GM18502 (cell line): ENCODE results near the gene SPR.

Experiments
- ATAC-seq: cut with Tn5 transposase; IDR thresholded peaks from one replicate; pipeline ENCODE4 v1.9.1; 2021; ENCODE audit warnings: mild to moderate bottlenecking; ENCODE audit not compliant: unreplicated experiment, poor library complexity

SPR gene

DNA sequence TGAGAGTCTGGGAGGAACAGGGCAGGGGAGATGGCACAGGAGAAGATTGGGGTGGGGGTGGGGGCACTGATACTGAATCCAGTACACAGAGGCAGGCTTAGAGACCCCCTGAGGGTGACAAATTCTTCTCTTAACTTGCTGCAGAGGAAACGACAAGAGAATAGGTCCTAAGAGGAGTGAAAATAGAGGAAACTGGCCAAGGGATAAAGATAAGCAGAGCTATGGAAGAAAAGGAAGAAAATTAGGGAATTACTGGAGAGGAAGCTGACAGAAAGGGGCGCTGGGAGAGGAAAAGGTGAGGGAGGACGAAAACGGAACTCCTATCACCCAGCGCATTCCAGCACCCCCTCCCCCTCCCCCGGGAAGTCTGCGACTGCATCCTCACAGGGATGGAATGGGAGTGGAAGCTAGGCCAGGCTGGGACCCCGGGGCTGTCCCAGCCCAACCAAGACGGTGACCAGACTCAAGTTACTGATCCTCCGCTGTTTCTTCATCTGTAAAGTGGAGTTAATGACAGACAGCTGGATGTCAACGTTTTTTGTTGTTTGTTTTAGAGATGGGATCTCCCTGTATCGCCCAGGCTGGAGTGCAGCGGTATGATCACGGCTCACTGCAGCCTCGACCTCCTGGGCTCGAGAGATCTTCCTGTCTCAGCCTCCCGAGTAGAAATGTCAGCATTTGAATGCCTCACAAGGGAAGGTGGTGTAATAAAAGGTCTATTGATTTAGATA, 27.5 kb downstream of the SPR start:
- ATAC-seq, result no peak

DNA sequence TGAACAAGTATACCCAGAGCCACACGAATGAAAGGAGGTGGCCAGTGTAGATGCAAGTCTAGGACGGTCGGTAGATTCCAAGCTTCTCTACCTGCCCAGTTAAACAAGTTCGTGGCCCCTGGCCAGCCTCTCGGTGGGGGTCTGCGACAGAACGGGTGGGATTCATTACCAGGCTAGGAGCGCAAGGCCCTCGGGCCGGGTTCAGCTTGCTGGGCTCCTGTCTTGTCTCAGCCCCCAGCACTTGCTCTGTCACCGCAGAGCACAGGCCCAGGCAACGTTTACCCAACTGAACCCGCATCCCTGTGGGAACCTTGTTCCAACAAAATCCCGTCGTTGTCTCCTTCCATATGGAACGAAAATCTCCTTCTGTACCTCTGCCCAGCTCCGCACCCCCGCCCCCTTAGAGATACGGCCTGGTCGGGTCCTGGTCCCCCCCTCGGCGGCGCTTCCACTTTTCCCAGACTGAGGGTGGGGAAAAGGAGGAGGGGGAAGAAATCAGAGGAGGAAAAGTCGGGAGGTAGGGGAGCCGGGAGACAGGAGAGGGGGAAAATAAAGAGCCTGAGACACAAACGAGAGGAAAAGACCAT, 28.2 kb downstream of the SPR start:
- no peak for ATAC-seq

DNA sequence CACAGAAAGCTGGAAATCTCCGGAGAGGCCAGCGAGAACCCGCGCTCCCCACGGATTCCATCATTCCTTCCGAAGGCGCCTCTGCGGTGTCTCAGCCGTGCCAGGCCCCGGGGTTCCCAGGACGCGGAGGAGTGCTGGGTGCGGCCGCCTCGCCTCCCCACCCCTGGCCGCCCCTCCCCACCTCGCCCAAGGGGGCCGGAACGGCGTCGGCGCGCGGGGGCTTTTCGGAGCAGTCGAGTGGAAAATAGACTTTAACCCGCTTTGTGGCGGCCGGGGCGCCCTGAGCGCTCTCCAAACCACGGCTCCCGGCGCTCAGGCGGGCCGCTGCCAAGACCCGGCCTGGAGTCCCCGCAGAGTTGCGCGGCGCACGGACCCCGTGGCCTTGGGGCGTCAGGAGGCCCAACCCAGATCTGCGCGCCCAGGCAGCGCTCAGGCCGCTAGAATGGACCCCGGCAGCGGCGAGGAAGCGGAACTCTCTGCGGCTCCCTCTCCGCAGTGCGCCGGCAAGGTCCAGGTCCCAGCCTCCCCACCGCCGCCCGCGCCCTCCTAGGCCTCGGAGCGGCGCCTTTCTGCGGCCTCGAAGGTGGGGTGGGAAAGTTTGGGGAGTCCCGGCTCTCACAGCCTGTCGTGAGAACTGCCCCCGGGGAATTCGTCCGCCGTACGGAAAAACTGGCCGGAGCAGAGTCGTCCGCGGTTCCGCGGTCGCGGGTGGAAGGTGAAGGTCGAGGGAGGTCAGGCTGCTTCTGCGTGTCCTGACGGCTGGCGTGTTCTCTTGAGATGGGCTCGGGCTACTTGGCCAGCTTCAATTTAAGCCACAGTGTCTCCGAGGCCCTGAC, 28.9 kb downstream of the SPR start:
- ATAC-seq, result peak; percentile 46

DNA sequence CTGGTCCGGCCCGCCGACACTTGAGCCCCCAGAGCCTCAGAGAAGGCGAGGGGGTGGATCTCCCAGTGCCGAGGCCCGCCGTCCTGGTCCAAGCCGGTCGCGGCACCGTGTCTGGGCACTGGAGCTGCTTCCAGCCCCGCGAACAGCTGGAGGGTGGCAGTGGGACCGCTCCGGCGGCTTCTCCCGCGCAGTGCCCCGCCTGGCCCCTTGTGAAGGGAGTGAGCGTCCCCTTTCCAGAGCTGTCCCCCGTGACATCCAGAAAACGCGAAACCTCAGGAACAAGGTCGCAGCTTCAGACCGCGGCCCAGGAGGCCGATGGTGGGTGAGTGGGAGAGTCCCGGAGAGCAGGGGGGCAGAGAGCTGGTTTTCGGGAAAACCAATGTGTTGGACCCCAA, 29.5 kb downstream of the SPR start:
- no peak for ATAC-seq

DNA sequence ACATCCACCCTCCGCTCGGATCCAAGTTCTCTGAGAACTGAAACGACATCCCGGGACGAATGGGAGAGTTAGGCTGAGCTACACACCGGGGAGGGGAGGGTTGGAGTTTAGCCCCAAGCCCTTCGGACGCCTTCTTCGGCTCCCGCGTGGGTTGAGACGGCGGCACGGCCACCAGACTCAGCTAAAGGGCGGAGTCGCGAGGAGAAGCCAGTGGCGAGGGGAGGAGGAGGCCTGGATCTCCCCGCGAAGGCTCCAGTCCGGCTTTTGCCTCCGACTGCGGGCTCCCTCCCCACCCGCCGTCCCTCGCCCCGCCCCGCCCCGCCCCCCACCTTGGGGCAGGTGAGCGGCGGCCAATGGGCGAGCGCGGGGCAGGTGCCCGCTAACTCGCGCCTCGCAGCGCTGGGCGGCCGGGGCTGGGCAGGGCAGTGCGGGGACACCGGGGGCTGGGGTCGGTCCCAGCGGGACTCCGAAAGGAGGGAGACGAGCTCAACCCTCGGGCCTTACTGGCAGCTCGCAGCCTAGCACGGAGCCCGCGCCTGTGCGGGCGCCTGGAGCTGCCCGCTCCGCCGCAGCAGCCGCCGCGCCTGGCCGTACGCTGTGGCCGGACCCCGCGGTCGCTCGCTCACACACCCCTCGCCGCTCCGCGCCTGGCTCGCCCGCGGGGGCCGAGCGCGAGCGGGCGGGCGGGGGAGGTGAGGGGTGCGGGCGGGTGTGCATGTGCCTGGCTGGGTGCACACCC, 30.1 kb downstream of the SPR start, which contains the start of gene EMX1:
TSS of gene EMX1 (plus strand) at position 382 of the 739 bp plus-strand sequence. CDS start at position 716, 334 bp downstream.
- ATAC-seq, result peak; percentile 46

DNA sequence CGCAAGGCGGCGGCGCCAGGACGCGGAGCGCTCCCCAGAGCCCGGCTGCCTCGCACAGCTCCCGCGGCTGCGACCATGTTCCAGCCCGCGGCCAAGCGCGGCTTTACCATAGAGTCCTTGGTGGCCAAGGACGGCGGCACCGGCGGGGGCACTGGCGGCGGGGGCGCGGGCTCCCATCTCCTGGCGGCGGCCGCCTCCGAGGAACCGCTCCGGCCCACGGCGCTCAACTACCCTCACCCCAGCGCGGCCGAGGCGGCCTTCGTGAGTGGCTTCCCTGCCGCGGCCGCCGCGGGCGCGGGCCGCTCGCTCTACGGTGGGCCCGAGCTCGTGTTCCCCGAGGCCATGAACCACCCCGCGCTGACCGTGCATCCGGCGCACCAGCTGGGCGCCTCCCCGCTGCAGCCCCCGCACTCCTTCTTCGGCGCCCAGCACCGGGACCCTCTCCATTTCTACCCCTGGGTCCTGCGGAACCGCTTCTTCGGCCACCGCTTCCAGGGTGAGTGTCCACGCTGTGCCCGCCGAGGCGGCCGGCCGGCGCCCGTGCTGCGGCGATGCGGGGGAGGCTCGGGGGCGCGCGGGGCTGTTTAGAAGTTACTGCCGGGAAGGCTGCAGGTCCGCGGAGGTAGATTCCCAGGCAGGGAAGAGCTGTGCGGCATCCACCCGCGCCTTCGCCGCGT, 30.8 kb downstream of the SPR start:
- peak; percentile 24 for ATAC-seq

DNA sequence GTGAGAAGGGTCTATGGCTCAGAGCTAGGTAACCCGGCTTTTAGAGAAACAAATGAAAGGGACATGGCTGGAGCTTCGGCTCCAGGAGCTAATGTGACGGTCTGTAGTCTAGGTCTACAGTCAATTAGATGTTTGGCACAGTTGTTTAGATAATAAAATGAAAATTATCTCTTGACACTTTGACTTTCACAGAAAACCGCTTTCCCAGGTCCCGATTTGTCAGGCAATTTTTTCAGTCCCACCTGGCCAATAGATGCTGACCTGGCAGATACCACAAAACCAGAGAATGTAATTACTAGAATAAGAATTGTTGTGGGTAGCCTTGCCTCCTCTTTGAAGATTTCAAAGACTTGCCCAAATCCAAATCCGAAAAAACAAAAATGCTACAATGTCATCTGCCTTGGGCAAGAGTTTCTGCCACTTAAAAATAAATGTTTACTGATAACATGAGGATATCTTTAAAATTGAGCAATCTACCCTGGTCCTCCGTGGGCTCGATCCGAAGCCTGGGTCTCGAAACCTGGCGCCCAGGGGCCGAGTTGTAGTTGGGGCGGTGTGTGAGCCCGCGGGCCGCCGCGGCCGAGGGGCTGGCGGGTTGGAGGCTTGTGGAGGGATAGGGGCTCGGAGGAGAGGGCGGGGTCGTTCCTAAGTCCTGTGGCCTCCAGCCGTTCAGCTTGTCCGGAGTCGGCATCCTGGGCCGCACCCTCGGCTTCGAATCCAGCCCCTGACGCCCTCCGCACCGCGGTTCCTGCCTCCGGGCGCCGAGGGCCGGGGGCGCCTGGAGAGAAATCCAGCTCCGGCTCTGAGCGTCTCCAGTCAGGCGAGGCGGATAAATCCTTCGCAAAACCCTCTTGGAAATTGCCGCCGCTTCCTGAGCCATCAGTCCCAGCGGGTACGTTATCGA, 32.5 kb downstream of the SPR start:
- ATAC-seq, result no peak

DNA sequence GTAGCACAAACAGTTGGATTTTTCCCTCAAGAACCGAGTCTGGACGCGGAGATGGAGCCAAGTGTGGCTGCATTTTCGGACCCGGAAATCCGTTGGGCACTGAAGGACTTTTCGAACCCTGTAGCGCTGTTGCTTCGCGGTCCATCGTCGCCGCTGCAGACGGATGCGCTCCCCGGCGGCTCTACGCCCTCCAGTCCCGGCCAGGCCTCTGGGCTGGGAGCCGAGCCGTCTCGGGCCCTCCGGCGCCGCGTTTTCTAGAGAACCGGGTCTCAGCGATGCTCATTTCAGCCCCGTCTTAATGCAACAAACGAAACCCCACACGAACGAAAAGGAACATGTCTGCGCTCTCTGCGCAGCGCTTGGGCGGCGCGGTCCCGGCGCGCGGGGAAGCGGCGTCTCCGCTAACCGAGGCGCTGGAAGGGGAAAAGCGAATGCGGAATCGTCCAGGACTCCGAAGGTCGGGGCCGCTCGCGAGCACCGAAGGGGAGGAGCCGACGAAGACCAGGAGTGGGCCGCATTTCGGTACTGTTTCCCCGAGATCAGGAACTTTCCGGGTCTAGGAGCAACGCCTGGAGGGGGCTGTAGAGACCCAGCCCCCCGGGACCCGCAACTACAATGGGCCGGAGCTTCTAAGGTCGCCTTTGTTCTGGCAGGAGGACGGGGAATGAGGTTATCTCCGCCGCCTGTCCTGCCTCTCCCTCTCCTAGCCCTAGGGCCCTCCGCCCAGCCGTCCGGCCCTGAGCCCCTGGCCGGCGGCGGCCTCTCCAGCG, 33.3 kb downstream of the SPR start:
- ATAC-seq, result no peak

DNA sequence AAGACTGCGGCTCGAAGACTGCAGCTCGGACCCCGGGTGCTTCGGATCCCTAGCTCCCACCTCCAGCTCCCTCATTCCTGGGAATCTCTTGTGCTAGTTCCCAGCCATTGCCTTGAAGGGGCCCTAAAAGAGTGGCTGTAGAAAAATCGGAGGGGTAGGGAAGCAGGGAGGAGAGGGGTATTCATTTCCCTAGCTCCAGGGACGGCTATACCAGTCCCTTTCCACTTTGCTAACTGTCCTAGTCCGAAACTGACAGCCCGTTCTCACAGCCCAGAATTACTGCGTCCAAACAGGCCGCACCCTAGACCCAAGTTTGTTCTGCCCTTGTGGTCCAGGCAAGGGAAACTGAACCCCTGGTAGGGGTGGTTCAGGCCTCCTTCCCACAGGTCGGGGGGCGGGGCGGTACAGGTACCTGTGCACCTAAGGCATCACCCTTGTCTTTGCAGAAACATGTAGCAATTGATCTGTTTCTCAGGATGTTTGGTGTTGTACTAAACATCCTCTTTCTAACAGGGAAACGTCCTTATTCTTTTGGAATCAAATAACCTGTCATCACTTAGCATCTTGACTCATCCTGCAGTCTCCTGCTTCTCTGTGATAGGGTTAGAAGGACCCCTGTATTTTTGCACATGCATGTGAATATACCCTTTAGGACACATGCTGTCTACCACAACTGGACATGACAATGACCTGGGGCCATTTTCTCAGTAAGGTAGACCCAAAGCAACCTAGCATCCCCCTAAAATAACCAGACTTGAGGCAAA, 34.1 kb downstream of the SPR start:
- ATAC-seq, result no peak

DNA sequence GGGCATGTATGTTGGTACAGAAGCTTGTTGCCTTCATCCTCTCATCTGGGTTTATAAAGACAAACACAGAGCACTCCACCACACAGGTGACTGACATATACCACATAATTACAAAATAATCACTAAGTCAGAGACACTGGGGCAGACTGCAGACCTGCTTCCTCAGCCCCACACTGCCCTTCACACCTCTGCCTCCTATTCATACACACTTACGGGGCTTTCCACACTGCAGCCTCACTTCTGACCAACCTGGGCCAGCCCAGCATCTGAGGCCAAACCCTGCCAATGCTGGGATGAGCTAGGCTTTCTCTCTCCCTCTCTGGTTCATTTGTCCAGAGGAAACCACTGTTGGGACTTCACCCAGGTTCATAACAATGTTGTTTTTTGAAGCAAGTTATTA, 34.6 kb downstream of the SPR start:
- ATAC-seq, result no peak

DNA sequence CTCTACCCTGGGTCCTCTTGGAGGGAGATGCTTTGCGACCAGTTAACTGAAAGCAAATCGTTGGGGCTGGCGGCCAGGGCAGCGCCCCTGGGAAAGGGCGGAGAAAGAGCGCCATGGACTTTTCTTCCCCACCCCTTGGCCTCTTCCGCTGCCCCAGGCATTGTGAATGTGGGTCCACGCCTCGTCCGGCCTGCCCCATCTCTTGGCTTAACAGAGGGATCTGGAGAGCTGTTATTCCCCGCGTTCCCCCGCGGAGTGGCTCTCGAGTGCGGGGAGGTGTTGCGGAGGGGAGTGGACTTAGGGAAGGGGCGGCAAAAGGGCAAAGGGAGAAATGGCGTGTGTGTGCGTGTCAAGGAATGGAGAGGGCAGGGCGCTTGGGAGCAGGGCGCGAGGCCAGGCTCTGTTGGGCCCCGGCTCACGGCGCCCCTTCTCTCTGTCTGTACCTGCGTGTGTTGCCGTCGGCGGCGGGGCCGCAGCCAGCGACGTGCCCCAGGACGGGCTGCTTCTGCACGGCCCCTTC, 36.7 kb downstream of the SPR start:
- no peak for ATAC-seq

DNA sequence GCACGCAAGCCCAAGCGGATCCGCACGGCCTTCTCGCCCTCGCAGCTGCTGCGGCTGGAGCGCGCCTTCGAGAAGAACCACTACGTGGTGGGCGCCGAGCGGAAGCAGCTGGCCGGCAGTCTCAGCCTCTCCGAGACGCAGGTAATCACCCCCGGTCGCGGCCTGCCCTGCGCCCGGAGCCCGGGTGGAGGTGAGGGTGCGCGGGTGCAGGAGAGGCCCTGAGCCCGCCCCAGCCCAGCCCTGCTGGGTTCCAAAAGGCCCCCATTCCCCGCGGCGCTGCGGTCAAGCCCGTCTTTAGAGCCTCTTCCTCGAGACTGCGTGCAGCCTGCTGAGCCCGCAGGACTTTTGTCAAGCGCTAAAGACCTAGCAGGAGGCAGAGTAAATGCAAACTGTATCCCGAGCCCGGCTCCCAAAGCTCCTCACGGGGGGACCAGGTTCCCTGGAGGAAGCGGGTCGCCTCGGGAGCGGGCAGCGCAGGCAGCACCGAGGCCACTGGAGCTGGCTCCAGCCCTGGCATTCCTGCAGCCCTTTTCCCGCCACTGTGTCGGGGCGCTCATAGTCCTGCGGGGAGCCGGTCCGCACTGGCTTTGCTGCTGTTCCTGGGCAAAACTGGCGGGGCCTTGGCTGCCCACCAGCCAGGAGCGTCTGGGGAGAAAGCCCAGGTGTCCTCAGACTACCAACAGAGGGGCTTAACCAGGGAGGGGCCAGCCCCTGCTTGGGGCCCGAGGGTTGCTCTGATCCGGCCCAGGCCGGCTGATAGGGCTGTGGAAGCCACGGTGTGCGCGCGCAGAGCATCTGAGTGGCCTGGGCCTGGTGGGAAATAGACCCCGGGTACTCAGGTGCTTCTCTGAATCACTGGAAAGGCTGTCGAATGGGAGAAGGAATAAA, 37.4 kb downstream of the SPR start:
- no peak for ATAC-seq

DNA sequence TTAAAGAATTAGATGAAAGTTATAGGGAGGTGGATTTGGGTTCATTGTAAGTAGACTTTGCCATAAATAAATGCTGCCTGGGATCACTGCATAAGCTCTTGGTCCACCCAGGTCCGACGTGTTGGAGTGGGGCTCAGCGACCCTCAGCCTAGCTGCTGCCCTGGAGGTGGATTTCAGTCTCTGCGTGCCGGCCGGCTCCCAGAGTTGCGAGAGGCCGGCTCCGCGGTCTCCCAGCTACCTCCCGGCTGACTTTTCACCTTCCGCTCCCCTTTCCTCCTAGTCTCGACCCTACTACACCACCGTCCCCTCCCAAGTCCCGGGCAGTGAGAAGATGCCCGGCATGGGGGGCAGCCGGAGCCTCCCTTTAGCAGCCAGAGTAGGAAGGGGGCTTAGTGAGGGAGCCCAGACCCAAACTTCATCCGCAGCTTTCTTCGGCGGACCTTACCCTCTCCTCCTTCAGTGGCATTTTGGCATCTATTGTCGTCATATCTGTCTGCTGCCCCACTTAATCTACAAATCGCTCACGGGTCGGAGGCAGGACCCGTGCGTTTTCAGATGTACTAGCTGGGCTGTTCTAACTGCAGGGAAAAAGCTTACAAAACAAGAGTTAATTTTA, 38.2 kb downstream of the SPR start:
- ATAC-seq, result no peak

DNA sequence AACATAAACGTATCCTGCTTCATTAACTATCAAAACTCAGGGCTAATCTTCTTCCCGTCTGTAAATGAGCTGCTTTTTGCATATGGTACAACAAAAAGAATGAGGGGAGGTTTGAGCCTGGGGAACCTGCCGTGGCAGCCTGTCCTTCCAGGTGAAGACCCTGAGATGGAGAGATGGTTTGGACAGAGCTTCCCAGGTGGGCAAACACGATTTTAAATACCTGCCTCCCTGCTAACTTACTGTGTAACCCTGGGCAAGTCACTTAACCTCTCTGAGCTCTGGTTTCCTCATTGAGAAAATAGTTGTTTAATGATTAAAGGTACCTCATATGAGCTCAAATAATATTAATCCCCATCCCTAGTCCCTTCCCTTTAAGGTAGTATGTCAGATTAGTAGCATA, 39.2 kb downstream of the SPR start:
- no peak for ATAC-seq

DNA sequence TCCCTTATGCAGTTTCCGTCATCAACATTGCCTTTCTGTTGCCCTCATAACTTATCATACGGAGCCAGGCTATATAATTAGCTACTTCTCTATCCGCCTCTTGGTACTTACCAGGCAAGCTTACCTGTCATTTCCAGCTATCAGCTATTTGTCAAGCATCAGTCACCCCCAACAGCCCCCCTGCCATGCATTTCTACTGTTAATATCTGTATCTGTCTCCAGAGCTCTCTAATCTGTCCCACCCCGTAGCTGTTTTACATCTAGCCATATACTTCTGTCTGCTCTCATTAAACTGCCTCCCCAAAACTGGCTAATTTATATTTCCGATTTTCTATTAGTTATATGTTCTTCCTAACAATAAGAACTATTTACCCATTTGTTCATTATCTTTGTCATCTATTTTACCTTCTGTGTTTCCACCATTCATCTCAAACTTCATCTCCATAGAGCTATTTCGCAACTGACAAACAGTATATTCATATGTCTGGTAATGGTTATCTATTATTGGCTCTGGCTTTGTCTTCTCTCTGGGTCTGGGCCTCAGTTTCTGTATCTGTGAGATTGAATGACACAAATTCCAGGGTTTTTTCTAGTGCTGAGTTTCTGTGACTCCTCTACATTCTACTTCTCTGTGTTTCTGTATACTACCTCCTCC, 39.7 kb downstream of the SPR start:
- ATAC-seq, result no peak
